Breast epithelium (tissue), 4 donors: ENCODE results near the gene RDH11. TPM values are rescaled to one million over a fixed set of nuclear protein-coding genes. Genes with fewer than 3 reads are reported as not detected.

ENCODE experiments used
- DNase-seq, 2 donors: peaks; one replicate each; pipeline ENCODE4 v3.0.0-alpha.2; 2019; ENCODE audit warnings: low spot score in 2 of 2
- H3K27ac ChIP-seq, 2 donors: fragments of 200-600 bp; sonication (generic) in 1 of 2; one replicate each; pipeline ENCODE4 v1.5.1; 2016 to 2019; ENCODE audit warnings: mild to moderate bottlenecking in 1 of 2
- H3K27me3 ChIP-seq, 2 donors: fragments of 200-600 bp; sonication (generic) in 1 of 2; one replicate each; pipeline versions ENCODE4 v1.5.1 to v1.6.0; 2017 to 2019; ENCODE audit warnings: control low read depth in 1 of 2, mild to moderate bottlenecking in 1 of 2
- H3K36me3 ChIP-seq: fragments of 200-600 bp; one replicate; pipeline ENCODE4 v1.5.1; 2019
- H3K4me1 ChIP-seq, 2 donors: fragments of 200-600 bp; sonication (generic); one replicate each; pipeline ENCODE4 v1.5.1; 2016 to 2019; ENCODE audit warnings: control low read depth in 1 of 2
- H3K4me3 ChIP-seq, 3 donors: fragments of 200-600 bp; sonication (generic); 1 replicate in 2 of 3; 2 replicates in 1 of 3; pipeline ENCODE4 v1.5.1; 2016 to 2019; ENCODE audit warnings: mild to moderate bottlenecking in 3 of 3, moderate library complexity in 2 of 3
- H3K9me3 ChIP-seq, 2 donors: fragments of 200-600 bp; sonication (generic) in 1 of 2; one replicate each; pipeline ENCODE4 v1.5.1; 2016 to 2019; ENCODE audit warnings: control low read depth in 1 of 2
- CTCF ChIP-seq, 3 donors: fragments of 450-650 bp; IDR thresholded peaks; one replicate each; pipeline ENCODE4 v1.5.1; 2016 to 2017; ENCODE audit warnings: antibody characterized with exemption in 3 of 3, mild to moderate bottlenecking in 3 of 3, moderate library complexity in 3 of 3
- POLR2A ChIP-seq: fragments of 450-650 bp; IDR thresholded peaks from one replicate; pipeline ENCODE4 v1.6.1; 2016; ENCODE audit warnings: antibody characterized with exemption, mild to moderate bottlenecking, moderate library complexity
- POLR2AphosphoS5 ChIP-seq, 3 donors: sonication (generic); formaldehyde crosslinking; IDR thresholded peaks; one replicate each; pipeline ENCODE4 v1.6.1; 2017; ENCODE audit warnings: antibody characterized with exemption in 3 of 3
- intact Hi-C: fragments of 100-400 bp; cut with DNase I; formaldehyde crosslinking; loops from one replicate; pipeline ENCODE4 v1.15.1; 2023; ENCODE audit warnings: low total_unique reads
- total RNA-seq, 3 donors: library from RNA; depleted of rRNA; stranded (reverse); fragments of >200 nt; gene quantifications; one replicate each; pipeline ENCODE4 v1.1.0, GENCODE V29; 2016

The RDH11 gene
- total RNA-seq, 3 donors from 2014 or later, result 25.3 to 57.5 (median 42.3) TPM

GRCh38 chr14:67641902-67642749 is 53.4 kb downstream of the RDH11 start:
- H3K36me3 ChIP-seq, result no peaks in the 10 kb centered on the region
- H3K9me3 ChIP-seq, result no peaks in the 10 kb centered on the region
- no peaks in the 10 kb centered on the region for H3K27me3 ChIP-seq
- H3K4me3 ChIP-seq, result no peak overlapping the region
- no peak overlapping the region for H3K27ac ChIP-seq
- intact Hi-C loops, result no loop called here
- no peak for DNase-seq
- TF ChIP-seq POLR2A, result no peak
- no peak for TF ChIP-seq POLR2AphosphoS5 (IDR thresholded peaks at IDR 0.05)
- TF ChIP-seq CTCF (IDR thresholded peaks at IDR 0.05), result no peak
- H3K4me1 ChIP-seq, result no peaks in the 10 kb centered on the region

- DNase-seq, result no peak
- Histone ChIP-seq H3K36me3 (no peaks in the 10 kb centered on the region), H3K4me3 (no peak overlapping the region), H3K27me3 (no peaks in the 10 kb centered on the region), H3K9me3 (no peaks in the 10 kb centered on the region), H3K27ac (no peak overlapping the region), H3K4me1 (no peaks in the 10 kb centered on the region)
- TF ChIP-seq CTCF (IDR thresholded peaks at IDR 0.05), result no peak
- TF ChIP-seq POLR2A, result no peak
- TF ChIP-seq POLR2AphosphoS5 (IDR thresholded peaks at IDR 0.05), result no peak
- intact Hi-C loops, result no loop called here
These were observed 54.1 kb downstream of the RDH11 start for GRCh38 chr14:67641480-67641879.

DNA sequence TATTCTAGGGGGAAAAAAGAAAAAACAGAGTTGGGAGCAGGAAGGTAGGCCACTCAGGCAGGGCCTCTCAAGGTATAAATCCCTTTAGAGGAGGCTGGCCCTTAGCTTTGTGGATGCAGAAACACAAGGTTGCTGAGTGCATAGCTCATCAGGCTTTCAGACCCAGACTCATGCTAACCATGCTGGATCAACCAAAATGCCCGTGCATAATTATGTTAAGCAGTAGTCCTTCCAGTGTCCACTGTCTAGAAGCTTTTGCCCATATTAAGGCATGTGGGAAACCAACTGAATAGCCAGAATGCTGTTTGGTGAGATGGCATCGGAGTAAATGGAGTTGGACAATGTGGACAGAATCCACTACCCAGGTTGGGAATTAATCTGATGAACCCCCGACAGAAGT is 56.9 kb downstream of the RDH11 start:
- no peak for TF ChIP-seq POLR2AphosphoS5 (IDR thresholded peaks at IDR 0.05)
- TF ChIP-seq POLR2A, result no peak
- no peak overlapping the region for H3K4me3 ChIP-seq
- no peaks in the 10 kb centered on the region for H3K36me3 ChIP-seq
- H3K27me3 ChIP-seq, result no peaks in the 10 kb centered on the region
- intact Hi-C loops, result no loop called here
- no peaks in the 10 kb centered on the region for H3K9me3 ChIP-seq
- H3K27ac ChIP-seq, result no peak overlapping the region
- no peaks in the 10 kb centered on the region for H3K4me1 ChIP-seq
- no peak for DNase-seq

- H3K4me1 ChIP-seq, result no peaks in the 10 kb centered on the region
- no peaks in the 10 kb centered on the region for H3K9me3 ChIP-seq
- no peak overlapping the region for H3K4me3 ChIP-seq
- DNase-seq, result no peak
- no peaks in the 10 kb centered on the region for H3K27me3 ChIP-seq
- TF ChIP-seq POLR2A (no peak), CTCF (IDR thresholded peaks at IDR 0.05) (no peak)
- intact Hi-C loops, result no loop called here
- H3K27ac ChIP-seq, result no peak overlapping the region
- no peaks in the 10 kb centered on the region for H3K36me3 ChIP-seq
These were observed 59.1 kb downstream of the RDH11 start for GRCh38 chr14:67636361-67636919.

DNA sequence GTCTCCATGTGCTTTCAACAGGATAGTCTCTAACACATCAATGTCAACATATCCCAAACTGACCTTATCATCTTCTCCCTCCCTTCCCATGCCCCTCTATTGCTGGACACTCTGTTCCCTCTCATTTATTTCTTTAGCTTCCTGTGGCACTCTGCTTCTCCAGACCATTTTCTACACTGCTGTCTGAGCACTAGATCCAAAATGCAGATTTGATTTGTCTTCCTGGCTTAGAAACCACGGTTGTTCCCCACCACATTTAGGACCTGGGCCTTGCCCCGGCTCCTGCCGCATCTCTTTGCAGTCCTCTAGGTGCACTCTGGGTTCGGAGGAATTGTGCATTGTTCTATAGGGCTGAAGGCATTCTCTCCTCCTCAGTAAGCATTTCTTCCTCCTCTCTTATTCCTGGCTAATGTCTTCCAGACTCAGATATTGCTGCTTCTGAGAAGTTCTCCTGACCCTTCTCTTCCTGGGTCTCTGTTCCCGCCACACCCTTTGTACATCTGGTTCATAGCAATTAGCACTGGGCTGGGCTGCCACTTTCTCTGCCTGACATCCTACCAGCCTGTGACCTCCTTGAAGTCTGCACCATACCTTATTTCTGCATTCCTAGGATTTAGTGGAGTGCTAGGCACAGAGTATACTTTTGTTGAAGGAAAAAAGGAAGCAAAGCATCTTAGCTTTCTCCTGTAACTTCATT is 62.0 kb downstream of the RDH11 start:
- intact Hi-C loops, result no loop called here
- Histone ChIP-seq H3K36me3 (no peaks in the 10 kb centered on the region), H3K27me3 (no peaks in the 10 kb centered on the region), H3K27ac (no peak overlapping the region), H3K4me3 (no peak overlapping the region), H3K4me1 (no peaks in the 10 kb centered on the region), H3K9me3 (no peaks in the 10 kb centered on the region)
- TF ChIP-seq POLR2AphosphoS5 (IDR thresholded peaks at IDR 0.05), result no peak
- no peak for TF ChIP-seq CTCF (IDR thresholded peaks at IDR 0.05)
- no peak for TF ChIP-seq POLR2A
- DNase-seq, result no peak
